HepG2 (cell line): ENCODE measurements around the gene NANOS1. TPM values are rescaled to one million over a fixed set of nuclear protein-coding genes. Genes with fewer than 3 reads are reported as not detected.

Source experiments
- AHR ChIP-seq: IDR thresholded peaks from 2 replicates; pipeline ENCODE4 v1.6.1; 2018; ENCODE audit warnings: missing genetic modification reagents, missing compliant biosample characterization
- ARNTL ChIP-seq: sonication (generic); formaldehyde crosslinking; IDR thresholded peaks from 2 replicates; pipeline ENCODE4 v1.4.0; 2020; ENCODE audit warnings: mild to moderate bottlenecking, missing genetic modification reagents
- ATF7-NPFF ChIP-seq: sonication (generic); formaldehyde crosslinking; IDR thresholded peaks from 2 replicates; pipeline ENCODE4 v1.8.1; 2023; ENCODE audit warnings: mild to moderate bottlenecking, low read depth, missing genetic modification reagents, moderate library complexity
- CBFB ChIP-seq: sonication (generic); formaldehyde crosslinking; IDR thresholded peaks from 2 replicates; pipeline ENCODE4 v1.4.0; 2020; ENCODE audit warnings: missing genetic modification reagents
- GPN1 ChIP-seq: sonication (generic); formaldehyde crosslinking; IDR thresholded peaks from 2 replicates; pipeline ENCODE4 v1.5.1; 2020; ENCODE audit warnings: missing genetic modification reagents, borderline replicate concordance
- IKZF1 ChIP-seq: fragments of 450-650 bp; IDR thresholded peaks from 2 replicates; pipeline ENCODE4 v1.7.1; 2016
- RAD51 ChIP-seq: fragments of 450-650 bp; IDR thresholded peaks from 2 replicates; pipeline ENCODE4 v1.6.1; 2016; ENCODE audit warnings: borderline replicate concordance
- SNRNP70 ChIP-seq: fragments of 200-400 bp; formaldehyde crosslinking; IDR thresholded peaks from 2 replicates; pipeline ENCODE4 v1.6.1; 2017; ENCODE audit warnings: mild to moderate bottlenecking, low read depth, low read length, moderate library complexity
- SOX13 ChIP-seq, 3 experiments: fragments of 450-650 bp in 1 of 3; sonication (generic) in 1 of 3; formaldehyde crosslinking in 1 of 3; IDR thresholded peaks in 2 of 3; conservative IDR thresholded peaks in 1 of 3; 2 replicates each; pipeline versions ENCODE4 v1.5.0 to v1.6.1; 2016 to 2020; ENCODE audit warnings: antibody characterized with exemption in 1 of 3, mild to moderate bottlenecking in 1 of 3, missing compliant biosample characterization in 1 of 3, missing genetic modification reagents in 1 of 3, moderate library complexity in 1 of 3
- ZFP1 ChIP-seq: IDR thresholded peaks from 2 replicates; pipeline ENCODE4 v1.6.1; 2016
- ZNF30 ChIP-seq: sonication (generic); formaldehyde crosslinking; IDR thresholded peaks from 2 replicates; pipeline ENCODE4 v1.5.0; 2020; ENCODE audit warnings: mild to moderate bottlenecking, missing genetic modification reagents
- ZNF44 ChIP-seq: sonication (generic); formaldehyde crosslinking; IDR thresholded peaks from 2 replicates; pipeline ENCODE4 v1.5.1; 2020; ENCODE audit warnings: mild to moderate bottlenecking, missing genetic modification reagents
- ZNF484 ChIP-seq: sonication (generic); formaldehyde crosslinking; IDR thresholded peaks from 2 replicates; pipeline ENCODE4 v1.5.1; 2020; ENCODE audit warnings: mild to moderate bottlenecking, low read depth, missing genetic modification reagents, borderline replicate concordance
- polyA plus RNA-seq, 8 experiments: library from polyadenylated mRNA; depleted of rRNA in 3 of 8; stranded (reverse) in 7 of 8; unstranded in 1 of 8; fragments of >200 nt; fragmentation: Illumina TruSeq in 4 of 8; extraction: Trizol in 4 of 8; gene quantifications; 2 replicates each; pipeline versions ENCODE4 v1.2.1 to v1.2.3, GENCODE V29; 2011 to 2016; ENCODE audit warnings: low read depth in 4 of 8, missing spikeins in 1 of 8, mixed read lengths in 1 of 8; ENCODE audit not compliant: insufficient read depth in 1 of 8
- total RNA-seq, 5 experiments: library from RNA; depleted of rRNA; stranded (reverse); fragments of >200 nt; fragmentation: Illumina TruSeq; extraction: Trizol; gene quantifications; 2 replicates each; pipeline ENCODE4 v1.2.3, GENCODE V29; 2016; ENCODE audit warnings: low read depth in 1 of 5
- TF ChIP-seq, protein P1 (sequence below): IDR thresholded peaks from 2 replicates; pipeline ENCODE4 v1.6.1; 2016
- TF ChIP-seq, protein P2 (sequence below): IDR thresholded peaks from 2 replicates; pipeline ENCODE4 v1.6.1; 2016
- TF ChIP-seq, protein P3 (sequence below): sonication (generic); formaldehyde crosslinking; IDR thresholded peaks from 2 replicates; pipeline ENCODE4 v1.8.0; 2022; ENCODE audit warnings: mild to moderate bottlenecking, missing genetic modification reagents, moderate library complexity
- TF ChIP-seq, protein P4 (sequence below), 2 experiments: sonication (generic) in 1 of 2; formaldehyde crosslinking in 1 of 2; IDR thresholded peaks; 2 replicates each; pipeline versions ENCODE4 v1.4.0 to v1.6.1; 2018 to 2020; ENCODE audit warnings: missing genetic modification reagents in 2 of 2, borderline replicate concordance in 1 of 2, low read depth in 1 of 2, mild to moderate bottlenecking in 1 of 2, missing biosample characterization in 1 of 2
- TF ChIP-seq, protein P5 (sequence below): sonication (generic); formaldehyde crosslinking; IDR thresholded peaks from 2 replicates; pipeline ENCODE4 v1.8.0; 2022; ENCODE audit warnings: missing genetic modification reagents, low read depth, mild to moderate bottlenecking, borderline replicate concordance

NANOS1 gene
- total and polyA plus RNA-seq, 2 of the 13 experiments (the other 11 are each of a cell fraction or from before 2014, with no cell fraction given) = 1.7 to 2.2 TPM

DNA sequence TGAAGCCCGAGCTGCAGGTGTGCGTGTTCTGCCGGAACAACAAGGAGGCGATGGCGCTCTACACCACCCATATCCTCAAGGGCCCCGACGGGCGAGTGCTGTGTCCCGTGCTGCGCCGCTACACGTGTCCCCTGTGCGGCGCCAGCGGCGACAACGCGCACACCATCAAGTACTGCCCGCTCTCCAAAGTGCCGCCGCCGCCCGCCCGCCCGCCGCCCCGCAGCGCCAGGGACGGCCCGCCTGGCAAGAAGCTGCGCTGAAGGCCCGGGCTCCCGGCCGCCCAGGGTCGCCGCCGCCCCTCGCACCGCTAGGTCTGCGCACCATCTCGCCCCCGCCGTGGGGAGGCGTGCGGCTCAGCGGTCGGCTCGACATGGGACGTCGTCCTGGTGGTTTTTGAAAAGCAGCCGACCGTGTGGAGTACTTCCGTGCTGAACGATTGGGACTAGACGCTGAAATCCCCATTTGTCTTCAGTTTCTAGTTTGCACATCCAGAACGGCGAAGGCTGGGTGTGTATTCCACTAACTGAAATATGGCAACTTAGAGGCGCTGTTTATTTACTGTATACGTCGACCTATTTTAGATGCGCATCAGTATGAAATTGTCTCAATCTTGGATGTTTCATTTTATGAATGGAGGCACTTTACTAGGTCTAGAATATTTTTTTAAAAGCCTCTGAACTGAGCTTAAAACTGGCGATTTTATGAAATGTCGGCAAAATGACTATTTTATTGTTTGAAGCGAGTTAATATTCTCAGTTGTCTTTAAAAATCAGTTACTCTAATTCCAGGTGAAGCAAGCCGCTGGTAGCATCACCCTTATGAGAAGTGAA, 1.1 kb downstream of the NANOS1 start (continued):
- TF ChIP-seq, protein P1, sequence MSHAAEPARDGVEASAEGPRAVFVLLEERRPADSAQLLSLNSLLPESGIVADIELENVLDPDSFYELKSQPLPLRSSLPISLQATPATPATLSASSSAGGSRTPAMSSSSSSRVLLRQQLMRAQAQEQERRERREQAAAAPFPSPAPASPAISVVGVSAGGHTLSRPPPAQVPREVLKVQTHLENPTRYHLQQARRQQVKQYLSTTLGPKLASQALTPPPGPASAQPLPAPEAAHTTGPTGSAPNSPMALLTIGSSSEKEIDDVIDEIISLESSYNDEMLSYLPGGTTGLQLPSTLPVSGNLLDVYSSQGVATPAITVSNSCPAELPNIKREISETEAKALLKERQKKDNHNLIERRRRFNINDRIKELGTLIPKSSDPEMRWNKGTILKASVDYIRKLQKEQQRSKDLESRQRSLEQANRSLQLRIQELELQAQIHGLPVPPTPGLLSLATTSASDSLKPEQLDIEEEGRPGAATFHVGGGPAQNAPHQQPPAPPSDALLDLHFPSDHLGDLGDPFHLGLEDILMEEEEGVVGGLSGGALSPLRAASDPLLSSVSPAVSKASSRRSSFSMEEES = 0 out of 2 replicates have a peak, but pooled peaks have one; percentile 6
- TF ChIP-seq, protein P2, sequence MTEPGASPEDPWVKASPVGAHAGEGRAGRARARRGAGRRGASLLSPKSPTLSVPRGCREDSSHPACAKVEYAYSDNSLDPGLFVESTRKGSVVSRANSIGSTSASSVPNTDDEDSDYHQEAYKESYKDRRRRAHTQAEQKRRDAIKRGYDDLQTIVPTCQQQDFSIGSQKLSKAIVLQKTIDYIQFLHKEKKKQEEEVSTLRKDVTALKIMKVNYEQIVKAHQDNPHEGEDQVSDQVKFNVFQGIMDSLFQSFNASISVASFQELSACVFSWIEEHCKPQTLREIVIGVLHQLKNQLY = no peak
- no peak for TF ChIP-seq ARNTL (CRISPR knock-in tag)
- TF ChIP-seq IKZF1 = no peak
- no peak for TF ChIP-seq RAD51
- TF ChIP-seq, protein P3, sequence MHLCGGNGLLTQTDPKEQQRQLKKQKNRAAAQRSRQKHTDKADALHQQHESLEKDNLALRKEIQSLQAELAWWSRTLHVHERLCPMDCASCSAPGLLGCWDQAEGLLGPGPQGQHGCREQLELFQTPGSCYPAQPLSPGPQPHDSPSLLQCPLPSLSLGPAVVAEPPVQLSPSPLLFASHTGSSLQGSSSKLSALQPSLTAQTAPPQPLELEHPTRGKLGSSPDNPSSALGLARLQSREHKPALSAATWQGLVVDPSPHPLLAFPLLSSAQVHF = 0 out of 2 replicates have a peak, but pooled peaks have one; percentile 34
- TF ChIP-seq, protein P4, sequence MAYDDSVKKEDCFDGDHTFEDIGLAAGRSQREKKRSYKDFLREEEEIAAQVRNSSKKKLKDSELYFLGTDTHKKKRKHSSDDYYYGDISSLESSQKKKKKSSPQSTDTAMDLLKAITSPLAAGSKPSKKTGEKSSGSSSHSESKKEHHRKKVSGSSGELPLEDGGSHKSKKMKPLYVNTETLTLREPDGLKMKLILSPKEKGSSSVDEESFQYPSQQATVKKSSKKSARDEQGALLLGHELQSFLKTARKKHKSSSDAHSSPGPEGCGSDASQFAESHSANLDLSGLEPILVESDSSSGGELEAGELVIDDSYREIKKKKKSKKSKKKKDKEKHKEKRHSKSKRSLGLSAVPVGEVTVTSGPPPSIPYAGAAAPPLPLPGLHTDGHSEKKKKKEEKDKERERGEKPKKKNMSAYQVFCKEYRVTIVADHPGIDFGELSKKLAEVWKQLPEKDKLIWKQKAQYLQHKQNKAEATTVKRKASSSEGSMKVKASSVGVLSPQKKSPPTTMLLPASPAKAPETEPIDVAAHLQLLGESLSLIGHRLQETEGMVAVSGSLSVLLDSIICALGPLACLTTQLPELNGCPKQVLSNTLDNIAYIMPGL (CRISPR knock-in tag; IDR thresholded peaks at IDR 0.05; ENCODE audit: borderline replicate concordance in 1 of 2, low read depth in 1 of 2) = 0 out of 4 replicates have a peak, but pooled peaks of 1 of the 2 experiments have one; percentile 40
- no peak for TF ChIP-seq SOX13 (IDR thresholded peaks at IDR 0.05)
- no peak for TF ChIP-seq SOX13 (CRISPR knock-in tag; conservative IDR thresholded peaks at IDR 0.05 in 1 of 2, IDR thresholded peaks at IDR 0.05 in 1 of 2)
- TF ChIP-seq ZFP1 (CRISPR knock-in tag) = no peak
- no peak for TF ChIP-seq ZNF44
- TF ChIP-seq SNRNP70 = no peak
- no peak for TF ChIP-seq AHR (CRISPR knock-in tag)
- TF ChIP-seq ZNF30 (CRISPR knock-in tag) = no peak
- TF ChIP-seq CBFB (CRISPR knock-in tag) = no peak
- no peak for TF ChIP-seq GPN1 (CRISPR knock-in tag)
- no peak for TF ChIP-seq ZNF484 (CRISPR knock-in tag)
- TF ChIP-seq, protein P5, sequence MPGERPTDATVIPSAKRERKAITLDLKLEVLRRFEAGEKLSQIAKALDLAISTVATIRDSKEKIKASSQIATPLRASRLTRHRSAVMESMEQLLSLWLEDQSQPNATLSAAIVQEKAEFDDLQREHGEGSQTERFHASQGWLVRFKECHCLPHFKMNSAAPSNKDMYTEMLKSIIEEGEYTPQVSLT (CRISPR knock-in tag) = no peak
- peak; percentile 21; the same call in 1 of the 2 replicates for TF ChIP-seq ATF7-NPFF (CRISPR knock-in tag)
